Muscle of arm (tissue), 12 donors: ENCODE results near the gene PSPN. TPM values are rescaled to one million over a fixed set of nuclear protein-coding genes. Genes with fewer than 3 reads are reported as not detected.

Experiments used
- DNase-seq: peaks from one replicate; pipeline ENCODE4 v3.0.0-alpha.2; 2013
- polyA plus RNA-seq, 12 donors: library from polyadenylated mRNA; unstranded; fragments of 120-200 nt; gene quantifications; one replicate each; pipeline ENCODE4 v1.2.1, GENCODE V29; 2013; ENCODE audit not compliant: insufficient read length in 12 of 12

The PSPN gene
- polyA plus RNA-seq, 12 donors = 0.58 to 1.2 (median 0.94) TPM; not detected in 2

DNA sequence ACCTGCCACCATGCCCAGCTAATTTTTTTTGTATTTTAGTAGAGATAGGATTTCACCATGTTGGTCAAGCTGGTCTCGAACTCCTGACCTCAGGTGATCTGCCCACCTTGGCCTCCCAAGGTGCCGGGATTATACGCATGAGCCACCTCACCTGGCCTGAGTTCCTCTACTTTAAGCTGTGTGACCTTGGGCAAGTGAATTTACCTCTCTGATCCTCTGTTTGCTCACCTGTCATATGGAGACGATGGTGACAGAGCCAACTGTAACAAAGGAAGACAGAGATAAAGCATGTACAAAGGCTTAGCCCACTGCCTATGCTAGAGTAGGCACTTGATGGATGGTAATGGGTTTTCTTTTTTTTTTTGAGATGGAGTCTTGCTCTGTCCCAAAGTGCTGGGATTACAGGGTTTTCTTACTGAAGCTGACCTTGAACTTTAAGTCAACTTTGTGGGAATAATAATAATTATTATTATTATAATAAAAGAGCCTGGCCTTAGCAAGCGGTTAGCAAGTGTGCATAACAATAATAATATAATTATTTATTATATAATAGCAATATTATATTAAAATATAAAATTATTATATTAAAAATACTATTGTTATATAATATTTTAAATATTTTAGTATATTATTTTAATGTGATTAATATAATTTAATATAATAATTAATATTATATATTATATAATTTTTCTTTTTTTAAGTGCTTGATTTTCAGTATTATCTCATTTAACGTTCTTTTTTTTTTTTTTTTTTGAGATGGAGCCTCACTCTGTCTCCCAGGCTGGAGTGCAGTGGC is 41.0 kb downstream of the PSPN start:
- no peak for DNase-seq

DNA sequence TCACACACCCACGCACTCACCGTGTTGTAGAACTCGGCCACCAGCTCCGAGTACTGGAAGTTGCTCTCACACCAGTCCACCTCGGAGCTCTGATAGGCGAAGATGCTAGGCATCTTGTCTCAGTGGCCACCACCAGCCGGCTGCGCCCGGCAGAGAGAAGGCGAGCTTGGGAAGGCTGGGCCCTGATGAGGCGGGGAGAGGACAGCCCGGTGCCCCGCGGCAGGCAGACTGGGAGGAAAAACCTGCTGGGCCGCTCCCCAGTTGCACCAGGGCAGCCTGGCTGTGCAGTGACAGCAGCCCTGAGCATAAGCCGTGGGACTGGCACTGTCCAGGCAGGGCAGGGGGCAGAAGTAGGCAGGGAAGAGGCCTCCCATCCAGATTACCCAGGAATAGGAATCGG is 42.3 kb downstream of the PSPN start, which contains the start of gene ACER1:
TSS of gene ACER1 (minus strand) at position 174 of the 400 bp plus-strand sequence. CDS start at position 113, 61 bp downstream.
- DNase-seq = no peak

DNA sequence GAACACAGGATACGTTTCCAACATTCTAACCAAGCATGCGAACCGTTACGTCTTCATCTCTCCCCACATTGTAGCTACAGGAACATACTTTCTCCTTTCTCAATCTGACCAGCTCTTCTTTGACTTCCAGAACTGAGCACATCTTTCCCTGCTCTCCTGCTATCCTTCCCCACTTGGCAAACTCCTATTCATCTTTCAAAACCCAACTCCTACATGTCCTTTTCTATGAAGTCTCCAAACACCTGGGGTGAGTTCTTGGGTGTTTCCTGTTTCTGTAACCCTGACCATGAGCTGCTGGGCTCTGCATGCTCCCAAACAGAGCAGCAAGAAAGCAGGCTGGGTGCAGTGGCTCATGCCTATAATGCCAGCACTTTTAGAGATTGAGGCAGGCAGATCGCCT is 48.9 kb downstream of the PSPN start:
- no peak for DNase-seq

DNA sequence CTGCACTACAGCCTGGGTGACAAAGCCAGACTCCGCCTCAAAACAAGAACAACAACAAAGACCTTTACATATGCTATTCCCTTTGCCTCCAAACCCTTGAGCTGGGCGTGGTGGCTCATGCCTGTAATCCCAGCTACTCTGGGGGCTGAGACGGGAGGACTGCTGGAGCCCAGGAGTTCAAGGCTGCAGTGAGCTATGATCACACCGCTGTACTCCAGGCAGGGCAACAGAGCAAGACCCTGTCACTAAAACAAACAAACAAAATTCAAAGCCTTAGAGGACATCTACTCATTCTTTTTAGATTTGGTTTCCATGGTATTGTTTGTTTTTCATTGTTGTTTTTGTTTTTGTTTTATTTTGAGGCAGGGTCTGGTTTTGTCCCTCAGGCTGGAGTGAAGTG is 50.1 kb downstream of the PSPN start:
- no peak for DNase-seq

Other genes with a start within 250 kb of the PSPN start
- gene ACSBG2, start 240.3 kb downstream of the PSPN start, polyA plus RNA-seq = 1 to 10 TPM in 4 of 12 donors, under 1 TPM in 5, not detected in 3; 0.12 to 1.9 (median 0.73) TPM
- gene MLLT1, start 96.0 kb downstream of the PSPN start, polyA plus RNA-seq = 10 to 100 TPM in 11 of 12 donors, not detected in 1; 29.1 to 63.6 (median 38.2) TPM
- under 1 TPM in 6 of 12 donors, not detected in 6; 0.11 to 0.30 (median 0.15) TPM for gene ACER1, start 42.3 kb downstream of the PSPN start, polyA plus RNA-seq
- 10 to 100 TPM in 11 of 12 donors, not detected in 1; 39.5 to 85.3 (median 53.2) TPM for gene CLPP, start 14.4 kb downstream of the PSPN start, polyA plus RNA-seq
- gene ALKBH7, start 3.1 kb downstream of the PSPN start, polyA plus RNA-seq = 100 to 1,000 TPM in 2 of 12 donors, 10 to 100 TPM in 9, not detected in 1; 35.2 to 126 (median 63.2) TPM
- gene GTF2F1, start 17.2 kb upstream of the PSPN start, polyA plus RNA-seq = 10 to 100 TPM in 11 of 12 donors, not detected in 1; 42.7 to 96.6 (median 51.0) TPM
- gene KHSRP, start 48.9 kb upstream of the PSPN start, polyA plus RNA-seq = 100 to 1,000 TPM in 11 of 12 donors, not detected in 1; 143 to 261 (median 177) TPM
- gene SLC25A41, start 57.8 kb upstream of the PSPN start, polyA plus RNA-seq = 1 to 10 TPM in 1 of 12 donors, under 1 TPM in 8, not detected in 3; 0.24 to 1.7 (median 0.48) TPM
- gene SLC25A23, start 83.9 kb upstream of the PSPN start, polyA plus RNA-seq = 10 to 100 TPM in 11 of 12 donors, not detected in 1; 25.5 to 44.6 (median 31.5) TPM
- gene CRB3, start 88.3 kb upstream of the PSPN start, polyA plus RNA-seq = 10 to 100 TPM in 1 of 12 donors, 1 to 10 TPM in 2, under 1 TPM in 4, not detected in 5; 0.17 to 18.2 (median 0.55) TPM
- gene DENND1C, start 105.9 kb upstream of the PSPN start, polyA plus RNA-seq = 1 to 10 TPM in 4 of 12 donors, under 1 TPM in 6, not detected in 2; 0.50 to 9.1 (median 0.61) TPM
- gene TUBB4A, start 126.4 kb upstream of the PSPN start, polyA plus RNA-seq = 1 to 10 TPM in 3 of 12 donors, under 1 TPM in 8, not detected in 1; 0.19 to 9.9 (median 0.62) TPM
- gene TNFSF9, start 155.1 kb upstream of the PSPN start, polyA plus RNA-seq = 1 to 10 TPM in 5 of 12 donors, under 1 TPM in 5, not detected in 2; 0.22 to 2.0 (median 1.0) TPM
- gene CD70, start 215.2 kb upstream of the PSPN start, polyA plus RNA-seq = 1 to 10 TPM in 4 of 12 donors, under 1 TPM in 5, not detected in 3; 0.34 to 2.1 (median 0.85) TPM